ENCODE measurements around the gene FNDC3B. TPM values are rescaled to one million over a fixed set of nuclear protein-coding genes. Genes with fewer than 3 reads are reported as not detected.

The FNDC3B gene
- total and polyA plus RNA-seq, 2 of the 8 experiments (the other 6 are each of a cell fraction or from before 2014, with no cell fraction given) = 14.1 to 44.4 TPM

- H3K9me3 ChIP-seq (ENCODE audit: insufficient read depth in 2 of 2, low read depth in 1 of 2, low read length in 1 of 2) = no peaks in the 10 kb centered on the region
- H2BK120ac ChIP-seq (replicated peaks; ENCODE audit: low read depth, low read length) = no peak overlapping the region
- no peak overlapping the region for H2AK5ac ChIP-seq (ENCODE audit: low read depth, low read length)
- no peak overlapping the region for H3K56ac ChIP-seq (replicated peaks; ENCODE audit: insufficient read length, low read depth, low read length)
- H3K9ac ChIP-seq (replicated peaks in 1 of 4; ENCODE audit: extremely low read depth in 1 of 4, low read depth in 3 of 4, low read length in 3 of 4) = no peak overlapping the region
- 88% methylated on average over 3 of the region's 3 CpGs; no CpG with 5 or more reads in 1 of the 2 experiments for WGBS, 2 experiments (ENCODE audit: extremely low coverage in 1 of 2, insufficient coverage in 1 of 2, insufficient read length in 1 of 2, insufficient replicate concordance in 2 of 2, low coverage in 1 of 2, low lambda C conversion rate in 2 of 2, missing lambda C conversion rate in 1 of 2)
- H4K8ac ChIP-seq (ENCODE audit: extremely low read depth, insufficient read depth, low read length) = no peak overlapping the region
- no peak overlapping the region for H3K18ac ChIP-seq (ENCODE audit: extremely low read depth, low read length)
- H3K4ac ChIP-seq (replicated peaks; ENCODE audit: insufficient read length, low read depth, low read length) = no peak overlapping the region
- no peak overlapping the region for H2BK15ac ChIP-seq (ENCODE audit: low read length)
- H3K36me3 ChIP-seq (ENCODE audit: control insufficient read depth in 2 of 4, insufficient read depth in 4 of 4, low read length in 3 of 4) = no peaks in the 10 kb centered on the region
- POLR2A ChIA-PET (ENCODE audit: partially characterized antibody) = no interaction called here
- H3K79me1 ChIP-seq (ENCODE audit: low read depth, low read length) = no peaks in the 10 kb centered on the region; the same call in 1 of the 2 replicates
- no peak overlapping the region for H4K5ac ChIP-seq (ENCODE audit: insufficient read length, low read depth, low read length)
- FAIRE-seq (no peak), DNase-seq (ENCODE audit: low read depth in 1 of 2, low spot score in 2 of 2) (no peak)
- no peak overlapping the region for H3K27ac ChIP-seq (ENCODE audit: low read depth, low read length)
- H3K4me3 ChIP-seq (ENCODE audit: extremely low read depth in 1 of 4, insufficient read depth in 2 of 4, low read depth in 3 of 4, low read length in 4 of 4) = no peak overlapping the region
- TF ChIP-seq EP300 (IDR thresholded peaks at IDR 0.05; ENCODE audit: borderline replicate concordance in 1 of 2, low read depth in 2 of 2, low read length in 2 of 2) = no peak
- TF ChIP-seq RFX5 (IDR thresholded peaks at IDR 0.05; ENCODE audit: borderline replicate concordance, low read depth, low read length) = no peak
- TF ChIP-seq TAF1 (IDR thresholded peaks at IDR 0.05; ENCODE audit: low read depth, low read length) = no peak
- TF ChIP-seq ATF2 (IDR thresholded peaks at IDR 0.05; ENCODE audit: low read length) = no peak
- TF ChIP-seq SP1 (IDR thresholded peaks at IDR 0.05; ENCODE audit: low read depth, low read length) = no peak
- no peak for TF ChIP-seq MAX (IDR thresholded peaks at IDR 0.05)
- H3K14ac ChIP-seq (ENCODE audit: insufficient read length) = no peak overlapping the region
- H2AFZ ChIP-seq (ENCODE audit: low read length) = no peak overlapping the region
- H2BK12ac ChIP-seq (ENCODE audit: low read depth, low read length) = no peak overlapping the region
- no peak overlapping the region for H3K23ac ChIP-seq (ENCODE audit: insufficient read length)
- H3K23me2 ChIP-seq (ENCODE audit: low read depth, low read length) = no peaks in the 10 kb centered on the region
- no peak overlapping the region for H3K4me2 ChIP-seq (ENCODE audit: insufficient read depth in 1 of 2, low read depth in 2 of 2, low read length in 2 of 2)
- peaks cover 0 to 92% of the 10 kb centered on the region in 2 experiments; a peak in 2 of 4 replicates for H3K79me2 ChIP-seq (ENCODE audit: control insufficient read depth in 1 of 2, insufficient read depth in 2 of 2, low read length in 2 of 2)
- no peaks in the 10 kb centered on the region for H3K27me3 ChIP-seq (replicated peaks in 1 of 4; ENCODE audit: control insufficient read depth in 3 of 4, extremely low read depth in 1 of 4, insufficient read depth in 3 of 4, low read length in 3 of 4)
- no peak overlapping the region for H2BK5ac ChIP-seq (ENCODE audit: low read depth, low read length)
- no peak overlapping the region for H2BK20ac ChIP-seq (ENCODE audit: low read length)
- H4K91ac ChIP-seq (replicated peaks; ENCODE audit: insufficient read length, low read length) = no peak overlapping the region
- CTCF ChIA-PET (ENCODE audit: partially characterized antibody) = interaction anchor here (1.2 kb wide), 1 partner anchor 17 kb away, joined by 4 read pairs; no protein-coding TSS in a partner anchor
- no peaks in the 10 kb centered on the region for H3K4me1 ChIP-seq (replicated peaks in 1 of 4; ENCODE audit: control insufficient read depth in 3 of 4, insufficient read depth in 4 of 4, low read length in 3 of 4)
- peaks cover 4 to 8% of the 10 kb centered on the region in 2 experiments for H4K20me1 ChIP-seq (replicated peaks in 1 of 2; ENCODE audit: control insufficient read depth in 1 of 2, insufficient read depth in 2 of 2, low read length in 2 of 2)
Measured at GRCh38 chr3:172059532-172059931, 20.2 kb downstream of the FNDC3B start.
